Stomach (tissue), 9 donors: ENCODE results near the gene CD300A. TPM values are rescaled to one million over a fixed set of nuclear protein-coding genes. Genes with fewer than 3 reads are reported as not detected.
A peak's percentile ranks its signal among the peaks of the same experiment; 100 is the strongest.

Experiments used
- DNase-seq, 2 donors: peaks; one replicate each; pipeline versions ENCODE4 v3.0.0 to v3.0.0-alpha.2; 2013 to 2019
- H3K27ac ChIP-seq, 5 donors: fragments of 200-600 bp in 4 of 5; sonication (generic) in 4 of 5; one replicate each; pipeline ENCODE4 v1.5.1; 2013 to 2019; ENCODE audit warnings: mild to moderate bottlenecking in 1 of 5, moderate library complexity in 1 of 5
- H3K27me3 ChIP-seq, 3 donors: fragments of 200-600 bp; sonication (generic); one replicate each; pipeline ENCODE4 v1.5.1; 2017 to 2019; ENCODE audit warnings: mixed run types in 1 of 3
- H3K36me3 ChIP-seq, 4 donors: fragments of 200-600 bp; sonication (generic); 1 replicate in 3 of 4; 2 replicates in 1 of 4; pipeline ENCODE4 v1.5.1; 2016 to 2019
- H3K4me1 ChIP-seq, 4 donors: fragments of 200-600 bp; sonication (generic); one replicate each; pipeline ENCODE4 v1.5.1; 2016 to 2019
- H3K4me3 ChIP-seq, 4 donors: fragments of 200-600 bp; sonication (generic) in 3 of 4; one replicate each; pipeline ENCODE4 v1.5.1; 2016 to 2019; ENCODE audit warnings: mild to moderate bottlenecking in 1 of 4
- H3K9me3 ChIP-seq, 4 donors: fragments of 200-600 bp; sonication (generic); one replicate each; pipeline ENCODE4 v1.5.1; 2016 to 2019
- EP300 ChIP-seq: sonication (generic); formaldehyde crosslinking; IDR thresholded peaks from one replicate; pipeline ENCODE4 v1.6.1; 2017; ENCODE audit warnings: antibody characterized with exemption
- POLR2A ChIP-seq, 4 donors: fragments of 450-650 bp; IDR thresholded peaks; one replicate each; pipeline ENCODE4 v1.6.1; 2016; ENCODE audit warnings: antibody characterized with exemption in 4 of 4, control low read depth in 2 of 4, mild to moderate bottlenecking in 1 of 4, moderate library complexity in 1 of 4
- POLR2AphosphoS5 ChIP-seq, 3 donors: sonication (generic); formaldehyde crosslinking; IDR thresholded peaks; one replicate each; pipeline ENCODE4 v1.6.1; 2016; ENCODE audit warnings: antibody characterized with exemption in 3 of 3
- WGBS, 5 donors: extraction: QIAGEN DNeasy Blood & Tissue Kit in 3 of 5; methylation state at CpG; one replicate each; pipeline versions ENCODE4 v1.1.5 to v1.1.7; 2013 to 2018; 5-methylcytosine and 5-hydroxymethylcytosine counted together
- intact Hi-C: fragments of 100-400 bp; cut with DNase I; formaldehyde crosslinking; loops from one replicate; pipeline ENCODE4 v1.15.1; 2023; ENCODE audit warnings: low total_unique reads
- polyA plus RNA-seq, 3 donors: library from polyadenylated mRNA; stranded (reverse); fragments of 200-250 nt; gene quantifications; one replicate each; pipeline ENCODE4 v1.2.3, GENCODE V29; 2013
- total RNA-seq, 5 donors: library from RNA; depleted of rRNA; stranded (reverse); fragments of >200 nt; gene quantifications; one replicate each; pipeline versions ENCODE4 v1.1.0 to v1.2.3, GENCODE V29; 2014 to 2016
- TF ChIP-seq, protein P1 (sequence below), 7 experiments: fragments of 450-650 bp in 4 of 7; fragments of 200-600 bp in 3 of 7; sonication (generic) in 3 of 7; IDR thresholded peaks; one replicate each; pipeline ENCODE4 v1.5.1; 2016 to 2019; ENCODE audit warnings: antibody characterized with exemption in 7 of 7, control low read depth in 2 of 7, mild to moderate bottlenecking in 1 of 7
- donor health status: healthy with polysubstance abuse.
- donor health status: Bipolar disorder and iron deficiency.
- donor health status: healthy.

CD300A gene
- total and polyA plus RNA-seq, 8 donors, result 1.8 to 8.0 (median 3.9) TPM; not detected in 2

DNA sequence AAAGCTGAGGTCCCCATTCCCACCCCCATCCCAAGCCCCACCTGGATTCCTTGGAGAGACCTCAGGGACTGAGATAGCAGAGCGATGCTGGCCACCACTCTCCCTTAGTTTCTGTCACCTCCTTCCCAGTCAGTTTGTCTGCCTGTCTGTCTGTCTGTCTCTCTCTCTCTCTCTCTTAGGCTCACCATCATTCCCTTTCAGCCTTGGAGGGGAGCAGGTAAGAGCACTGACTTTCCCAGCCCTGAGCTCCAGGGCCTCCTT lies 59.0 kb downstream of the CD300A start:
- Histone ChIP-seq H3K9me3 (peaks cover 0 to 14% (median 9%) of the 10 kb centered on the region in 4 donors), H3K27me3 (peaks cover 0 to 8% (median 0%) of the 10 kb centered on the region in 3 donors), H3K27ac (no peak overlapping the region), H3K4me1 (no peaks in the 10 kb centered on the region), H3K36me3 (no peaks in the 10 kb centered on the region), H3K4me3 (no peak overlapping the region)
- intact Hi-C loops, result no loop called here
- TF ChIP-seq POLR2AphosphoS5 (IDR thresholded peaks at IDR 0.05), result no peak
- TF ChIP-seq EP300, result no peak
- TF ChIP-seq, protein P1, sequence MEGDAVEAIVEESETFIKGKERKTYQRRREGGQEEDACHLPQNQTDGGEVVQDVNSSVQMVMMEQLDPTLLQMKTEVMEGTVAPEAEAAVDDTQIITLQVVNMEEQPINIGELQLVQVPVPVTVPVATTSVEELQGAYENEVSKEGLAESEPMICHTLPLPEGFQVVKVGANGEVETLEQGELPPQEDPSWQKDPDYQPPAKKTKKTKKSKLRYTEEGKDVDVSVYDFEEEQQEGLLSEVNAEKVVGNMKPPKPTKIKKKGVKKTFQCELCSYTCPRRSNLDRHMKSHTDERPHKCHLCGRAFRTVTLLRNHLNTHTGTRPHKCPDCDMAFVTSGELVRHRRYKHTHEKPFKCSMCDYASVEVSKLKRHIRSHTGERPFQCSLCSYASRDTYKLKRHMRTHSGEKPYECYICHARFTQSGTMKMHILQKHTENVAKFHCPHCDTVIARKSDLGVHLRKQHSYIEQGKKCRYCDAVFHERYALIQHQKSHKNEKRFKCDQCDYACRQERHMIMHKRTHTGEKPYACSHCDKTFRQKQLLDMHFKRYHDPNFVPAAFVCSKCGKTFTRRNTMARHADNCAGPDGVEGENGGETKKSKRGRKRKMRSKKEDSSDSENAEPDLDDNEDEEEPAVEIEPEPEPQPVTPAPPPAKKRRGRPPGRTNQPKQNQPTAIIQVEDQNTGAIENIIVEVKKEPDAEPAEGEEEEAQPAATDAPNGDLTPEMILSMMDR (IDR thresholded peaks at IDR 0.05), result no peak
- no peak for TF ChIP-seq POLR2A (IDR thresholded peaks at IDR 0.05)
- DNase-seq, result peak in 1 of 2 donors; percentile 10
- WGBS, 5 donors, result 75 to 92% (median 85%) methylated on average over 1 of the region's 1 CpG

DNA sequence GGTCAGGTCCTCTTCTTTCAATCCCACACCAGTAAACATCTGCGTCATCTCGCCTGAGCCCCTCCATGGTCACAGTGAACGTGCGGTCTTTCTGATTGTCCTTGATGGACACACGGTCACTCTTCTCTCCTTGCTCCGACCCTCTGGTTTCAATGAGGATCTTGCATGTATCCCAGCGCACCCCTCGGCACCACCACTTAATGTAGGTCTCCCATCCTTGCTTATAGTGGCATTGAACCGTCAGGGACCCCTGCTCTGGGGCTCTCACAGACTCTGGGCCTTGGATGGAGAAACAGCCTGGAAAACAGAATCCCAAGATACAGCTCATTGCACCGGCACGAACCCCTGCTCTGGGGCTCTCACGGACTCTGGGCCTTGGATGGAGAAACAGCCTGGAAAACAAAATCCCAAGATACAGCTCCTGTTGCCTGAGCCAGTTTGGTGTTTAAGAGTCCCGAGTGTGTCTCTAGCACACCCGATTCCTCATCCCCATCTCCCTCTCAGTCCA lies 59.4 kb downstream of the CD300A start:
- H3K27ac ChIP-seq, result no peak overlapping the region
- H3K36me3 ChIP-seq, result no peaks in the 10 kb centered on the region
- H3K4me3 ChIP-seq, result no peak overlapping the region
- 86 to 91% (median 87%) methylated on average over 14 of the region's 14 CpGs for WGBS, 5 donors
- H3K4me1 ChIP-seq, result no peaks in the 10 kb centered on the region
- peak in 1 of 2 donors; percentile 15 for DNase-seq
- H3K27me3 ChIP-seq, result peaks cover 0 to 8% (median 0%) of the 10 kb centered on the region in 3 donors
- TF ChIP-seq, protein P1 (IDR thresholded peaks at IDR 0.05), result no peak
- TF ChIP-seq EP300 (no peak), POLR2A (IDR thresholded peaks at IDR 0.05) (no peak), POLR2AphosphoS5 (IDR thresholded peaks at IDR 0.05) (no peak)
- peaks cover 0 to 14% (median 9%) of the 10 kb centered on the region in 4 donors for H3K9me3 ChIP-seq
- intact Hi-C loops, result no loop called here

DNA sequence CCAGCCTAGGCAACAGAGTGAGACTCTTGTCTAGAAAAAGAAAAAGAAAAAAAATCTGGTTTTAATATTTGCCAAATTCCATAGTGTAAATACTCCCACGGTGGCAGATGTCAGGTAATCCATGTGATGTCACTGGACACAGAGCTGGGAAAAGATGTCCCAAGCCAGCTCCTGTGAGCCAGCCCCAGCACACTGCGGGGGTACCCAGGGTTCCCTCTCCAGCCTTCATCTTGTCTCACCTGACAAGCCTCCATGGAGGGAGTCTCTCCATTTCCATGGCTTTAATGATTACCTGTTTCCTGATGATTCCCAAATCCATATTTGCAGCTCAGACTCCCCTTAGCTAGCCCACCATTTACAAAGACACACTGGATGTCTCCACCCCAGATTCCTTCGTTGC lies 60.2 kb downstream of the CD300A start:
- WGBS, 5 donors, result 49 to 63% (median 58%) methylated on average over 3 of the region's 3 CpGs
- Histone ChIP-seq H3K4me1 (no peaks in the 10 kb centered on the region), H3K36me3 (no peaks in the 10 kb centered on the region), H3K27ac (no peak overlapping the region), H3K27me3 (peaks cover 0 to 7% (median 0%) of the 10 kb centered on the region in 3 donors), H3K4me3 (no peak overlapping the region), H3K9me3 (peaks cover 0 to 14% (median 9%) of the 10 kb centered on the region in 4 donors)
- peak in 1 of 2 donors; percentile 0 for DNase-seq
- TF ChIP-seq POLR2A (IDR thresholded peaks at IDR 0.05) (no peak), EP300 (no peak)
- intact Hi-C loops, result no loop called here

DNA sequence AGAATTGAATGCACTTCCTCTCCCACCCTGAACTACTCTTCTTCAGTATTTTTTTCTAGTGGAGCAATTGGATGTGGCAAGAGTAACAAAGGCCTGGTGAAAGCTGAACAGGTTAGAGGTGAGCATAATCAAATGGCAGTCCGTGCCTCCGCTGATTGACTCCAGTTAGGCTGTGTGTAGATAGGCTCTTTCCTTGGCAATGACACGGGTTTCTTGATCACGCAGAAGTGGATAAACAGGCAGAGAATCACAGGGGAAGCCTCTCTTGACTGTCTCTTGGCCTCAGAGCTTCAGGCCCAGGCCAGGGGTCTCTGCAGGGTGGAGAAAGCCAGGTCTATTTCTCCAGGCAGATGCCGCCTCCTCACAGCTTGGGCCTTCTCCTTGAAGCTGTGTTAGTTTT lies 60.6 kb downstream of the CD300A start:
- Histone ChIP-seq H3K4me1 (no peaks in the 10 kb centered on the region), H3K9me3 (peaks cover 0 to 14% (median 9%) of the 10 kb centered on the region in 4 donors), H3K36me3 (no peaks in the 10 kb centered on the region), H3K27ac (no peak overlapping the region), H3K4me3 (no peak overlapping the region), H3K27me3 (peaks cover 0 to 5% (median 0%) of the 10 kb centered on the region in 3 donors)
- DNase-seq, result no peak
- 75 to 87% (median 83%) methylated on average over 5 of the region's 5 CpGs for WGBS, 5 donors
- intact Hi-C loops, result no loop called here
- TF ChIP-seq POLR2AphosphoS5 (IDR thresholded peaks at IDR 0.05) (no peak), POLR2A (IDR thresholded peaks at IDR 0.05) (no peak), EP300 (no peak)
- TF ChIP-seq, protein P1 (IDR thresholded peaks at IDR 0.05), result no peak

DNA sequence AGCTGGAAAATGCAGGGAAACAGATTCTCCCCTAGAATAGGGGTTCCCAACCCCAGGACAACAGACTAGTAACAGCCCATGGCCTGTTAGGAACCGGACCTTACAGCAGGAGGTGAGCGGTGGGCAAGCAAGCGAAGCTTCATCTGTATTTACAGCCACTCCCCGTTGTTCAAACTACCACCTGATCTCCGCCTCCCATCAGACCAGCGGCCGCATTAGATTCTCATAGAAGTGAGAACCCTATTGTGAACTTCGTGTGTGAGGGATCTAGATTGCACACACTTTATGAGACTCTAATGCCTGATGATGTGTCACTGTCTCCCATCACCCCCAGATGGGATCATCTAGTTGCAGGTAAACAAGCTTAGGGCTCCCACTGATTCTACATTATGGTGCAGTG lies 61.3 kb downstream of the CD300A start:
- no peak overlapping the region for H3K4me3 ChIP-seq
- peaks cover 0 to 12% (median 8%) of the 10 kb centered on the region in 4 donors for H3K9me3 ChIP-seq
- H3K27ac ChIP-seq, result no peak overlapping the region
- no peaks in the 10 kb centered on the region for H3K36me3 ChIP-seq
- H3K27me3 ChIP-seq, result peaks cover 0 to 5% (median under 1%) of the 10 kb centered on the region in 3 donors
- no peak for TF ChIP-seq POLR2AphosphoS5 (IDR thresholded peaks at IDR 0.05)
- TF ChIP-seq EP300, result no peak
- TF ChIP-seq POLR2A (IDR thresholded peaks at IDR 0.05), result no peak
- TF ChIP-seq, protein P1 (IDR thresholded peaks at IDR 0.05), result no peak
- DNase-seq, result peak in 1 of 2 donors; percentile 10
- intact Hi-C loops, result no loop called here
- WGBS, 5 donors, result 67 to 79% (median 74%) methylated on average over 8 of the region's 8 CpGs
- H3K4me1 ChIP-seq, result no peaks in the 10 kb centered on the region
